Measurements from ENCODE around the gene MAP3K14.

DNA sequence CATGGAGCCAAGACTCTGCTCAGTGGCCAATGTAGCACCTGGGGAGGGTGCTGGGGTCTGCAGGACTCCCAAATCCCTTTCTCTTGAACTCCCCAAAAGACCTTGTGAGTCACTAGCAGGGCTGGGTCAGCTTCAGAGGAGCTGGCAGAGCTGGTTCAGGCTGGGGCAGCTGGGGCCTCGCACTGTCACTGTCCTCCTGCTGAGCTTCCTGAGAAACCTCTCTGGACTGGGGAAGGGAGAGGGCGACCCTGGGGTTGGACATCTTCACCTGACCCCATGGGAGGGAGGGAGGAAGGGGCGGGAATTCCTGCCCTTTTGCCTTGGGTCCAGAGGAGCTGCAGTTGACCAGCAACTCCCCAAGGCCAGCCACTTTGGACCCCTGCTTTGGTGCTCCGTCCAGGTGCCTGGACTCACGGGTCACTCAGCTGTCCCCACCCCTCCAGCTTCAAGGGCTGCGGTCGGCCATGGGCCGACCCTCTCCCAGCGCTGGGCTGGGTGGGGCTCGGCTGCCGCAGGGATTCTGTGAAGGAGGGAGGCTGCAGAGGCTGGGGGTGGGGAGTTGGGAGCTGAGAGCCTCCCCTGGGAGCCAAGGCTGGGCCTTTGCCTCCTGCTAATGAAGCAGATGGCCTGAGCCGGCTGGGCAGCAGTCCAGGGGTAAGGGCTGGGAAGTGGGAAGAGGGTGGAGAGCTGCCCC is 85.9 kb downstream of the MAP3K14 start:
- TF ChIP-seq ZNF274 (IDR thresholded peaks at IDR 0.05; ENCODE audit: low read depth, low read length) (no peak), YY1 (IDR thresholded peaks at IDR 0.05; ENCODE audit: insufficient read depth, insufficient read length) (no peak), SUZ12 (IDR thresholded peaks at IDR 0.05; ENCODE audit: extremely low read depth, insufficient read depth, insufficient read length) (no peak)
